DMS114 treated with DMSO at 0.1 percent for 48 hours (cell line): ENCODE data around the gene PAX6.

Experiments used
- DNase-seq: peaks from one replicate; lab custom pipeline; 2025; ENCODE audit not compliant: unreplicated experiment; lab: John Stamatoyannopoulos, UW

PAX6 gene

DNA sequence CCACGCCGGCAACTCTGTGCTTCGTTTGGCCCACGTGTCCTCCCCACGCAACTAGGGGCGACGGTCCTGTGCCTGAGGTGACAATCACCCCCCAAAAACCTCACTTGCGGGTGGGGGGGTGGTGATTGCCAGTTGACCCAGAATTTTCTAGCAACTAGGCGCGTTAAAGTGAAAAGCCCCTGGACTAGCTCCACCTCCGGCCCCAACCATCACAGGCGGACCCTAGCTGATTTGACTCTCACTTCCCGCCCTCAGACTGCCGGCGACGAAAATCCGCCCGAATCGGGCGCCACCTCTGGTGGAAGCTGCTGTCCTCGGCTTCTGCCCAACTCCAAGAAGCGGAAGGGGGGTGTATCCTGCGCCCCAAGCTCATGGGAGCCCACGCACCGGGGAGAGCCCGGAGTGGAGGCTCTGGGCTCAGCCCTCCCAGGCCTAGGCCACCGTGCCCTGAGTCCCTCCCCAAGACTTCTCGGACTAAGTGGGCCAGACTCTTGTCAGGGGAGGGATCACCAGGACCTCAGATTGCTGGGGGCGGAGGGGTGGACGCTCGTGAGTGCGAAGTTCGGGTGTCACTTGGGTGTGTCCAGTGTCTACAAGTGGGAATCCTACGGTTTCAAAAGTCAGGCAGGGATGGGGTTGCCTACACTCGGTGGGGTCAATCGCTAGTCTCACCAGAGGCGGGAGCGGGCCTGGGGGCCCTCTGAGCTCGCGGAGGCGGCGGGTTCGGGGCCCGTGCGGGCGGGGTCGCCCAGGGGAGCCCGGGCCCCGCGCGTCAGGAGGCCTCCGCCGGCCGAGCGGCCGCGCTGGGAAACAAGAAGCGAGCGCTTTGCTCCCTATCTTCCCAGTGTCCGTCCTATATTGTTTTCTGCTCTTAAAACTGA is 12.3 kb downstream of the PAX6 start:
- no peak for DNase-seq

DNA sequence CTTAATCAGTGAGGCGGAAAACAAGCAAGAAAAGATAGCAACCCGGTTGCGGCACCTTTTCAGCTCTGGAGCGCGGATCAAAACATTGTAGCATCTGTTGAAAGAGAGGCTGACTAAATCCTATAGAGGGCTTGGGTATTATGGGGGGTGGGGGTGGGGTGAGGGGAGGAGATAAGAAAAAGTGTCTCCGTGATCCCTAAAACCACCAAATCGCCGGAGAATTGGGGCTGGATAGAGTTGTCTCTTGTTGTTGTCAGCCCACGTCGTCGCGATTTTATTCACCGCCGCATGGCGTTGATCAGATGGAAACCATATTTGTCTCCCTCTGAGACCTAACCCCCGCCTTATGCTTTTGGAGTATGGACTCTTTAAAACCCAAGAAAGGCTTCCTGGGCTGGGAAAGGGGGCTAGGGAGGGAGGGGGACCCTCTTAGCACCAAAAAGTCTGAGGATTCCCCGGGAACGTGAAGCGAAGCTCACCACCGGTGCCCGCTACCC is 13.0 kb downstream of the PAX6 start:
- DNase-seq = no peak

DNA sequence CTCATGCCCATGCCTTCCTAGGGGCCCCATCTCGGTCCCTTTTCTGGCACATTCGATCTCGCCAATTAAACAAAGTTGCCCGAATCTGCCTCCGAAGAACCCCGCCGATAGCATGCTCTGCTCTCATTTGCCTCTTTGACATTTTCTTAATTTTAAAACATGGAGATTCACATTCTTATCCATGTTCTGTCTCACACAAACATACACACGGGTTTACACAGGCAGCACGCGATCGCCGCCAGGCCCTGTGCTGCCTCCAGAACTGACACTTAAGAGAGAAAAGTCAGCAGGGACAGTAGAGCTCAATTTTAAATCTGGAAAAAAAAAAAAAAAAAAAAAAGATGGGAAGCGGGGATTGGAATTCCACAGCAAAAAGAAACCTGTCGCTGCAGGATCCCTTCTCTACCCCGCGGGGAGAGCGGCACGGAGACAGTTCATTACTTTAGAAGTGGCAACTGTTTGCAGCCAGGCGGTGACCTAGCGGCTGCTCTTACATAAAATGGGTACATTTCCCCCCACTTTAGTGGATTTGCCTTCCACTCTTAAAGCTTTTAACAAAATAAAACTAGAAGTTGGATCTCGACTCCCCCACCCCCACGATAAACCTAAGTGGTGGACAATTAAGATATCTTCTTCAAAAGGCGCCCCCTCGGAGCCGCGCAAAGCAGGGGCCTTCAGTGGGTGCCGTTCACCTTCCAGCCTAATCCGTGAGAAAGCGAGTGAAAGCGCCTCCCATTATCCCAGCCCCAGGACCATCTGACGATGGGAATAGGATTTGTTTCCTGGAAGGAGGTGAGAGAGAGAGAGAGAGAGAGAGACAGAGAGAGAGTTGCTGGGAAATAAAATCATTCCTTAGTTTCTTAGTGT is 13.7 kb downstream of the PAX6 start:
- no peak for DNase-seq

DNA sequence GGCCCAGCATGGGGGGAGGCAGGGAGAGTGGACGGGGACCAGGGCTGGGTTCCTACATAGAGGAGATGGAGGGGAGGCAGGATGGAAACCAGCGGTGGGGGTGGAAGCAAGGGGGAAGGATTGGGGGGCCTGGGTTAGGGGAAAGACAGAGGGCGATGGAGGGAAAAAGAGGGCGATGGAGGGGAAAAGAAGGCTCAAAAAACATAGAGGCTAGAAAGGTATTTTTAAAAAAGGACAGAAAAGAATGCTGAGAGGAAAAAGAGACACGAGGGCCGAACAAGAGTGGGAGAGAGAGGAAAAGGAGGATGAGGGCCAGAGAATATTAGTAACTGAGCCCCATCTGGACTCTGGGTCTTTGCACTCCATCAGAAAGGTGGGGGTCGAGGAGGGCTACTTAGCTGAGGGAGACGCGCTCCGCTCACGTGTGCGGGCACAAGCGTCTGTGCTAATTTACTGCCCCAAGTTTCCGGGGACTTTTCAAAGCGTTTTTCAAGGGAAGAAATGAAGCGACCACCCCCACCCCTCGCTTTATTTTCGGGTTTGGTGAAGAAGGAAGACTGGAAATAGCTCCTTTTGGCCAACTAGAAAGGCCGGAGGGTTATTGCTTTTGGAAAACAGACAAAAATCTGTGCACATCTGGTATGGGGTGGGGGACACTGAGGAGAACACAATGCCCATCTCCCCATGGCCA is 14.5 kb downstream of the PAX6 start:
- DNase-seq = no peak

DNA sequence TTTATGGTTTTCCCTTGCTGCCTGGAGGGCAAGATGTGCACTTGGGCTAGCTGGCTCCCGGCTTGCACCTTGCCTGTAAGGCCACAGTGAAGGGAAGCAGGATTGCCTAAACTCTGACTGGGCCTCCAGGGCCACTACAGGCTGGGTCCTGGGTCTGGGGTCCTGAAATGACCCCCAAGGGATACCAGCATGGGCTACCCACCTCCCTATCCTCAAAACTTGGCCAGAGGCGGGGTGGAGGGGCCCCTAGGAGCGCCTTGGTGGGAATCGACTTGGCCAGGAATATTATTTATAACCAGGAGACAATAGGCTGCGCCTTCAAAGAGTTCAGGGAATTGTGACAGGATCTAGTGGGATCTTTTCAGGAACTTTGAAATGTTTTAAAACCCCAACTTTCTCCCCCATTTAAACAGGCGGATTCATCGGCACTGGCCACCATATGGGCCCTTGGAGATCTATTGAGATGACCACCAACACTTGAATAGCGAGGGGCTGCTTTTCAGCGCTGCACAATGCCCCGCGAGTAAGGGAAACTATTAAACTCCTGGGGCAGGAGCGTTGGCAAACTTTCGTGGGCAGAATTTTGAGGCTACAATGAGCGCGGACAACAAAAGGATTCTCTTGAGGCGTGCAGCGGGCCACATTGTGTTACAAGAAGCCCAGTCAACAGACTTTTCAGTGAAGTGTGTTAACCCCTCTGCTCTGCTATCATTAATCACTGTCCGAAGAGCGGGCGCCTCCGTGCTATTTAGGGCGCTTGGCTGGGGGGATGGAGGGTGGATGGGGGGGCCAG is 15.2 kb downstream of the PAX6 start:
- no peak for DNase-seq

DNA sequence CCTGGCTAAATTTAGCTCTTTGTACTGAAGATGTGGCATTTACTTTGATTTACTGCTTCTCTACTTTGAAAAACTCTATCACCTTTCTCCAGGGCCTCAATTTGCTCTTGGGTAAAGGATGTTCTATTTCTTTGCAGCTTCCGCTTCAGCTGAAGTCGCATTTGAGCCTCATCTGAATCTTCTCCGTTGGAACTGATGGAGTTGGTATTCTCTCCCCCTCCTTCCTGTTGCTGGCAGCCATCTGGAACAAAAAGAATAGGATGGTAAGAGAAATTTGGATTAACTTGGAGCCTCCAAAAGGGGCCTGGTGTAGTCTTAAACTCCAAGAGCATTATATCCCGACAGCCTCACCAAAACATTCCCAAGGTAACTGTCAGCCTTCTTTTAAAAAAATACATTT is 16.6 kb downstream of the PAX6 start:
- DNase-seq = no peak

DNA sequence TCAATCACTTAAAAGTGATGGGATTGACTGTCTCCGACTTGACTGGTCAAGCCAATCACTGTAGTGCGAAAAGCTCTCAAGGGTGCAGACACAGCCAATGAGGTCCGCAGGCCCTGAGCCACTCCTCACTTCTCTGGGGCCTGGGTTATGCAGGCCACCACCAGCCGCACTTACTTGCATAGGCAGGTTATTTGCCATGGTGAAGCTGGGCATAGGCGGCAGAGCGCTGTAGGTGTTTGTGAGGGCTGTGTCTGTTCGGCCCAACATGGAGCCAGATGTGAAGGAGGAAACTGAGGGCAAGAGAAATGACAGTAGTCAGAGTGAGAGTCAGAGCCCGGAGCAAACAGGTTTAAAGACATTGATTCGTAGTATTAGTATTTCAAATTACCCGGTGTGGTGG is 17.9 kb downstream of the PAX6 start:
- no peak for DNase-seq

DNA sequence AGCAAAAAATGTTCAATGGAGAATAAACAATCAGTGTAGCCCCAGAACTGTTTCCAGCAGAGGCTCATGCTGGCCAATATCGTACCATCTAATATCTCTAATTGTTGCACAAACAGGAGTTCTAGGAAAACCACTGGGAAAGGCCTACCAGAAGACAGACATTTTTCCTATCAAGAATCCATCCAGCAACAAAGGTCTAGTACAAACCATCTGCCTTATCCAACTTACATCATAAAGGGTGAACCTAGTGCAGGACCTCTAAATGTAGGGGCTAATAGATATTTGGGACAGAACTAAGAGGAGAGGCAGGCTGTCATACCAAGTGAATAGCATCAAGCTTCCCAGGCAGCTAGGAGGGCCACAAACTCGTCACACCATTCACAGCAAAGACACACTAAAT is 18.7 kb downstream of the PAX6 start:
- DNase-seq = no peak

DNA sequence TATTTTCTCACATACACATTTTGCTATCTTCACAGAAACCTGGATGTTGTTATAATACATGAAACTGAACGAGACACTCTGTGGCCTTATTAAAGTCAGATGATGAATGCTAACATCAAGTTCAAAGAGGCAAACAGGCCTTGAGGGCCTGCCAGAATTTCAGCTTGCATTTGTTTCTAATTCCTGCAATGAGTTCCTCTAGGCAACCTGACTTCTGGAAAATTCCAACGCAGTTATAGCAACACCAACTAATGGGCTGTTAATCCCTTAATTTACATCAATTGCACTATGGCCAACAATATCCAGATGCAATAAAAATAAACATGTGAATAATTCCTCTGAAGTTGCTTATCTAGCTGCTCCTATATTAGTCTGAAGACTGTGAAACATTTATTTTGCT is 19.1 kb downstream of the PAX6 start:
- DNase-seq = no peak

DNA sequence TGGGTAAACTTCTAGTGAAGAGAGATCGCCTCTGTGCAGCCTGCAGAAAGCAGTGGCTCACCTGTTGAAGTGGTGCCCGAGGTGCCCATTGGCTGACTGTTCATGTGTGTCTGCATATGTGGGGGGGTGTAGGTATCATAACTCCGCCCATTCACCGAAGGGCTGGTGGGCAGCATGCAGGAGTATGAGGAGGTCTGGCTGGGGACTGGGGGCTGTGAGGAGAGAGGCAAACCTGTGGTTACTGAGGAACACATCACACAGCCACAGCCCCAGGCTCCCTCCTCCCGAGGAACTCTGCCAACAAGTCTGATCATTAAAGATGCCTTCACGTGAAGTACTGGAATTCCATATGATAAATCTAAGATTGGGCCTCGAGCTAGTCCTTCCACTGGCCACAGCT is 20.5 kb downstream of the PAX6 start:
- no peak for DNase-seq

DNA sequence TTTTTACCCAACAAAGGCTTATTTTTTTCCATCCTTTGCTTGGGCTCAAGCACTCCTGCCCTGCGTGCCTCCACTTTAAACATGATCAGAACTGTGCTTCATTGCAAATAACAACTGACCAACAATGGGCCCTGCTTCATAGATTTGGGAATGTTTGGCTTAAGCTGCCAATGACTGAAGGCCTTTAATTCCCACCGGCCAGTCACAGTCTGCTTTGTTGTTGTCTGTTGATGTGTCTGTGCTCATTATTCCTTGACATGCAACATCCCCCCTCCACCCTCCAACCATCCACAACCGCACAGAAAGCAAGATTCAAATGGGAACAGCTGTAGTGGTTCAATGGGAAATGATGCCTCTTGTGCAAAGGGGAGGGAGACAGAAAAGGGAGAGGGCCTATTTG is 23.0 kb downstream of the PAX6 start:
- peak; percentile 78 for DNase-seq

DNA sequence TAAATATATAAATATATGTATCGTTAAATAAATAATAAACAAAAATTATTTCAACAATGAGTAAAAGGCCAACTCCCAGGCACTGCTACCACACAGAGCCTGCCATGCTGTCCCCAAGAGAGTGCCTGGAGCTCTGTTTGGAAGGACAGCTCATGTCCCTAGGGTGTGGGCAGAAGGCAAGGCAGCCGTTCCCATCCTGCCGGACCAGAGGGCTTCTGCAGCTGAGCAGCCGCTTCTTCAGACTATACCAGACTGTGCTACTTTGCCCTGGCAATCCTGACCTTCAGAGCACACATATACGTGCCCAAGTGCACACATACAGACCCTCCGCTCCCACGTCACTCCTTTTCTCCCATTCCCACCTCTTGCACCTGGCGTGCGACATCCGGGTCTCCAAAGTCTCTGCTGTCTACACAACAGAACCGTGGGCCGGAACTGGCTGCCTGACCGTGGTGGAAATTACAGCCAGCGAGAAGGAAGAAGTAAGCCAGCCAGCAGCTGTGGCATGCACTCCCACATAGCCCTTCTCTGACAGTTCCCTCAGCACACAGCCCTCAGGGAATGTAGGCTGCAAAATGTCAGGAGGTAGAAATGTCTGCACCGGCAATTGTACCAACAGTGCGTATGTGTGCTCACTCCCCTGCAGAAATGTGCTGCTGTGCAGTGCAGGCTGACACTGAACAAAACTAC is 24.0 kb downstream of the PAX6 start:
- DNase-seq = peak; percentile 86

DNA sequence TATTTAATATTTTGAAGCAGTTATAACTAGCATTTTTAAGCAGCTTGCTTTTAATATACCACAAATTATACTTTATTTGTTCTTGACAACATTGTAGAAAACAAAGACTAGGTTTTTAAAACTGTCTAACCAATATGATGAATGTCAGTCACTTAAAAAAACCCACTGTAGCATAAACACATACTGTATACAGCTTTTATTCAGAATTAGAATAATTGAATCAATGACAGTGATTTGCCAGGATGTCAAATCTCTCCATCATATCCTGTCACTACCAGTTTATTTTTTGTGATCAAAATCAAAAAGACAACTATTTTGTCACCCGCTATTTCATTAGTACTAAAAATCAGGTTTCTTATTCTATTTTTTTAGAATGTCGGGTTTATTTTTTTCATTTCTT is 26.5 kb downstream of the PAX6 start:
- DNase-seq = no peak

DNA sequence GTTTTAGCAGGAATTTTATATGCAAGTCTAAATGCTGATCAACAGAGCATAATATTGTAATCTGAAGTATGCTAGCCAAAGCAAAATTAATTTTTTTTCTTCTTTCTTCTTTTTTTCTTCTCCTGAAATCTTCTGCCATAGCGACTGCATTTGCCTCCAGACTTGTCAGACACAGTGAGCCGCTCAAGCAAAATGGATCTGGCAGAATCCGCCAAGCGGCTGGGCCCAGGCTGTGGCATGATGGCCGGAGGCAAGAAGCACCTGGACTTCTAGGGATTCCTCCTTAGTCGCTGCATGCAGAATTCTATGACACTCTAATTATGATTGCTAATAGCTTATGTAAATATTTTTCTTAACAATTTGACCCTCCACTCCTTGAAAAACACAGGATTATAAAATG is 27.9 kb downstream of the PAX6 start:
- no peak for DNase-seq

DNA sequence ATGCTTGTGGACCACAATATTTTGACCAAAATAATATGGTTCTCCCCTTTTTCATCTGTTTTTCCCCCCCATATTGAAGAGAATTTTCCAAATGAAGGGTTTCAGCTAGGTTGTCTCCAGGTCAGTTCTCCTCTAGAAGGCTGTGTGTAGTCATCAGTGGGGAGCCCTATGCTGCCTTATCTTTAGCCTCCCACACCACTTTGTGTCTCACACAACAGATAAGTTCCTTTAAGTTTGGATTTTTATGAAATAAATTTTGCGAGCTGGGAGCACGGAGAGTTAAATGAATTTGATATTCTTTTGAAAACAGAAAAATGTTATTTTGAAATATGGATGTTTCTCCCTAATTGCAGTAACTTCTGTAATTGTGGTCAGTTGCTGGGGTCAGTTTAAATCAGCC is 28.9 kb downstream of the PAX6 start:
- DNase-seq = no peak

DNA sequence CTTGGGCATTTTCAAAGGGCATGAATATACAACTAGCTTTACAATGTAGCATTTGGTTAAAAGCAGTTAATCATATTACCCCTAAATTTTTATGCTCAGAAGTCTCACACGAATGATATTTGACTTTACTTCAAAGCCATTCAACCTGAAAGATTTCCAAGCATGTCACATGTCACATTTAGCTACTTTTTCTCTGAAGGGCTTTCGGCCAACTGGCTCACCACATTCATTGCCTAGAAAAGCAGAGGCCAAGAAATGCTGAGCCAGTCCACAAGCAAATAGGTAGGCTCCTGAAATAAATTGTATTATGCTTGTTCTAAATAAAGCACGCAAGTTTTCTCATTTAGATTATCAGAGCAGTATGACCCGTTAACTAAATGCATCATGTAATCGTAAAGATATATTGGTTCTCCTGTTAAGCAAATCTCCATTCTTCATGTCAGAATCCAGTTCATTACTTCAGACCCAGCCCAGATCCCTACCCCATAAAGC is 30.6 kb downstream of the PAX6 start:
- DNase-seq = no peak

DNA sequence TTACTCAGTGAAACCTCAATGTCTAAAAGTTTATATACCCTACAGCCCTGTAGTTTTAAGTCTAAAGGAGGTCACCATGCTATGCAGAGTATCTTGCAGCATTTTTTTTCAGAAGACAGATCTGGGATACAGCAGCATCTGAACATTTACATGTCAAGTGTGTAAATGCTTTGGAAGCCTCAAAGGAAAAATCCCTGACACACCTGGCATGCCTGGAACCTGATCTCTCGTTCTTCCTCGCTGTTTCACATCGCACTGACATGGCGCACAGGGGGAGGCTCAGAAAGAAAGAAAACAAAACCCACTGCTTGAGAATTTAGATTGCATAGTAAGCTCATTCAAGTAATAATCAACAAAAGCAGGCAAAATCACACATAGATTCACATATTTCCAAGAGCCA is 31.0 kb downstream of the PAX6 start:
- no peak for DNase-seq

DNA sequence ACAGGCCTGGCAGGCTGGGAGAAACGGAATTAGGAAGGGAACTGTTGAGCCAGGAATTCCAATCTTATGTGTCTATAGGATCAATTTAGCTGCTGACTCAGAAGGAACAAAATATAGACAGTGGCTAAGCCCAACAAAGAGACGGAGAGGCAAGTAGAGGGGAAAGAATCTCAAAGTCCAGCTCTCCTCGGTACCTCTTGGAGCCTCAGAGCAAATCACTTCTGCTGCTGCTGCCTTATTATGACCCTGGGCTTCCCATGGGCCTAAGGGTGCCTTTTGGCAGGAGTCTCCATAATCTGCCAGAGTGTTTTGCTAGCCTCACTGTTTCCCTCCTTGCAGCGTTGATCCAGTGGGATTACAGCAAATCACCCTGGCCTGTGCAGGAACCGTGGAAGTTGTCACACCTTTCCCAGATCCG is 31.7 kb downstream of the PAX6 start:
- DNase-seq = no peak

DNA sequence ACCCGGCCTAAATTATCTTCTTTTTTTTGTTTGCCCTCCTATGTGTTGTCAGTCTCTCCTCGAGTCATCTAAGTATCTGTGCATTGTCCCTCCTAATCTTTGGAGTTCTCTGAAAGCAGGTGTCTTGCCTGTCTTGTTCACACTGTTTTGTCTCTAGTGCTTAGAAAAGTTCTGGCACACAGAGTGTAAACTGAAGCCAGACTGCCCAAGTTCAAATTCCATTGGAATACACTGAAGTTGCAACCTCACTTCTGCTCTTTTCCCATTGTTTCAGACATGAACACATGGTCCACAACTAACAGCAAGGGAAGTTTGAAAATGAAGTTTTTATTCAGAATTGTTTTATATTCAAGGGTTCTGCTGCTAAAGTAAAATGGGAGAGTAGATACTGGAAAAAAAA is 38.7 kb downstream of the PAX6 start:
- no peak for DNase-seq
